ENCODE data around the gene HSF4. TPM values are rescaled to one million over a fixed set of nuclear protein-coding genes. Genes with fewer than 3 reads are reported as not detected.

Gene HSF4
- total and polyA plus RNA-seq, 2 donors (not counting 3 experiments of a cell fraction or from before 2014, with no cell fraction given): 4.8 to 5.5 TPM

- H2AFZ ChIP-seq (ENCODE audit: low read depth, low read length): no peak overlapping the region
- H3K4me2 ChIP-seq (ENCODE audit: insufficient read depth, low read length): no peak overlapping the region
- no peak overlapping the region for H3K27ac ChIP-seq (ENCODE audit: insufficient read depth, low read depth, low read length)
- H3K27me3 ChIP-seq (ENCODE audit: control insufficient read depth in 2 of 2, insufficient read depth in 2 of 2, low read length in 2 of 2): peaks cover 0 to 7% of the 10 kb centered on the region in 2 experiments
- no peak overlapping the region for H3K4me3 ChIP-seq (replicated peaks in 1 of 3; ENCODE audit: insufficient read depth in 1 of 3, low read depth in 1 of 3, low read length in 3 of 3)
- H3K4me1 ChIP-seq (ENCODE audit: control insufficient read depth, extremely low read depth, insufficient read depth, low read length): peaks cover 3% of the 10 kb centered on the region
- no peak overlapping the region for H3K9ac ChIP-seq (replicated peaks; ENCODE audit: extremely low read depth, insufficient read depth, low read length)
- ChIA-PET POLR2A (interaction anchor here (0.6 to 1.0 kb wide), 2 partner anchors 11 to 27 kb away, joined by 4 to 9 read pairs; no protein-coding TSS in a partner anchor), CTCF (interaction anchor here (1.0 to 8.2 kb wide), 9 partner anchors 21 to 197 kb away, joined by 3 to 302 read pairs (median 3); partner anchors contain the start of gene CES3)
- no peaks in the 10 kb centered on the region for H4K20me1 ChIP-seq (replicated peaks; ENCODE audit: control insufficient read depth, extremely low read depth, insufficient read depth, low read length)
- TF ChIP-seq JUN (IDR thresholded peaks at IDR 0.05; ENCODE audit: borderline replicate concordance, insufficient read depth, insufficient read length, low read depth) (no peak), POLR2A (IDR thresholded peaks at IDR 0.05; ENCODE audit: low read depth, low read length) (no peak), MAX (IDR thresholded peaks at IDR 0.05; ENCODE audit: insufficient read depth, insufficient read length) (no peak), FOS (IDR thresholded peaks at IDR 0.05; ENCODE audit: borderline replicate concordance, insufficient read depth, low read length) (no peak)
- intact Hi-C loops (cut with micrococcal nuclease) (no loop called here), dilution Hi-C loops (cut with MboI; ENCODE audit: extremely low pct_ligation_motif_present, low sequenced_read_pairs) (no loop called here)
- no peaks in the 10 kb centered on the region for H3K9me3 ChIP-seq (replicated peaks; ENCODE audit: control insufficient read depth, insufficient read depth, low read length)
- BruUV-seq (replicated peaks): TSS peak; percentile 5
- DNase-seq (ENCODE audit: low read depth, low spot score): no peak
- no peak for FAIRE-seq
- H3K79me2 ChIP-seq (ENCODE audit: control insufficient read depth, insufficient read depth, low read length): no peaks in the 10 kb centered on the region
- H3K9me1 ChIP-seq (replicated peaks; ENCODE audit: control insufficient read depth, extremely low read depth, insufficient read depth, low read length): no peaks in the 10 kb centered on the region
- peaks cover 0 to 9% of the 10 kb centered on the region in 2 experiments for H3K36me3 ChIP-seq (ENCODE audit: control insufficient read depth in 2 of 2, extremely low read depth in 1 of 2, insufficient read depth in 2 of 2, low read length in 2 of 2)
Observed at GRCh38 chr16:67151431-67152097, 13.0 kb upstream of the HSF4 start.

GRCh38 chr16:67154578-67155294 lies 9.8 kb upstream of the HSF4 start:
- Histone ChIP-seq H3K4me1 (ENCODE audit: control insufficient read depth, extremely low read depth, insufficient read depth, low read length) (peaks cover 3% of the 10 kb centered on the region), H3K4me2 (ENCODE audit: insufficient read depth, low read length) (peak overlapping the region; percentile 44), H3K9me1 (replicated peaks; ENCODE audit: control insufficient read depth, extremely low read depth, insufficient read depth, low read length) (no peaks in the 10 kb centered on the region), H3K4me3 (replicated peaks in 1 of 3; ENCODE audit: insufficient read depth in 1 of 3, low read depth in 1 of 3, low read length in 3 of 3) (peak overlapping the region in 1 of 3 experiments; percentile 15), H3K27ac (ENCODE audit: insufficient read depth, low read depth, low read length) (no peak overlapping the region), H2AFZ (ENCODE audit: low read depth, low read length) (no peak overlapping the region), H3K9ac (replicated peaks; ENCODE audit: extremely low read depth, insufficient read depth, low read length) (no peak overlapping the region), H4K20me1 (replicated peaks; ENCODE audit: control insufficient read depth, extremely low read depth, insufficient read depth, low read length) (no peaks in the 10 kb centered on the region), H3K36me3 (ENCODE audit: control insufficient read depth in 2 of 2, extremely low read depth in 1 of 2, insufficient read depth in 2 of 2, low read length in 2 of 2) (no peaks in the 10 kb centered on the region), H3K79me2 (ENCODE audit: control insufficient read depth, insufficient read depth, low read length) (no peaks in the 10 kb centered on the region), H3K27me3 (ENCODE audit: control insufficient read depth in 2 of 2, insufficient read depth in 2 of 2, low read length in 2 of 2) (peaks cover 2 to 7% of the 10 kb centered on the region in 2 experiments), H3K9me3 (replicated peaks; ENCODE audit: control insufficient read depth, insufficient read depth, low read length) (no peaks in the 10 kb centered on the region)
- BruUV-seq (replicated peaks): no TSS peak
- ChIA-PET POLR2A (interaction anchor here (1.2 kb wide), 1 partner anchor 137 kb away, joined by 12 read pairs; no protein-coding TSS in a partner anchor), CTCF (interaction anchor here (0.6 to 8.2 kb wide), 64 partner anchors 8 to 324 kb away, joined by 3 to 302 read pairs (median 7); partner anchors contain the start of genes CDH16, CES3, CES4A and CIAO2B)
- DNase-seq (ENCODE audit: low read depth, low spot score) (no peak), FAIRE-seq (no peak)
- dilution Hi-C loops (cut with MboI; ENCODE audit: extremely low pct_ligation_motif_present, low sequenced_read_pairs) (no loop called here), intact Hi-C loops (cut with micrococcal nuclease) (loop anchor here (1.0 kb wide), 3 partner anchors 50 to 177 kb away; no protein-coding TSS in a partner anchor)
- TF ChIP-seq POLR2A (IDR thresholded peaks at IDR 0.05; ENCODE audit: low read depth, low read length) (no peak), EZH2 (IDR thresholded peaks at IDR 0.05; ENCODE audit: borderline replicate concordance, low read depth, low read length, severe bottlenecking) (no peak), FOS (IDR thresholded peaks at IDR 0.05; ENCODE audit: borderline replicate concordance, insufficient read depth, low read length) (no peak), MAX (IDR thresholded peaks at IDR 0.05; ENCODE audit: insufficient read depth, insufficient read length) (no peak), POLR2AphosphoS5 (IDR thresholded peaks at IDR 0.05; ENCODE audit: insufficient read depth, low read depth, low read length) (no peak), CTCF (IDR thresholded peaks at IDR 0.05; ENCODE audit: extremely low read depth in 1 of 2, insufficient read depth in 1 of 2, low read depth in 1 of 2, low read length in 2 of 2) (no peak), GATA2 (IDR thresholded peaks at IDR 0.05; ENCODE audit: insufficient read depth, insufficient read length, low read depth, low read length) (no peak), JUN (IDR thresholded peaks at IDR 0.05; ENCODE audit: borderline replicate concordance, insufficient read depth, insufficient read length, low read depth) (no peak), MYC (IDR thresholded peaks at IDR 0.05; ENCODE audit: low read depth, low read length) (no peak)

All from endothelial cell of umbilical vein (primary cell).